MV-4-11 (cell line): ENCODE data around the gene HNRNPA1L2.
"Not testable (repeated sequence)": the region's sequence is repeated elsewhere in the genome, so short reads cannot be mapped to it uniquely, and the experiment has no call there.

ENCODE experiments used
- DNase-seq: peaks from one replicate; lab custom pipeline; 2025; lab: John Stamatoyannopoulos, UW

The HNRNPA1L2 gene

GRCh38 chr13:52642131-52642530, at the start of gene HNRNPA1L2:
TSS of gene HNRNPA1L2 (plus strand) at chr13:52642431. CDS start at chr13:52642493, 62 bp downstream.
- no peak for DNase-seq

- DNase-seq: not testable (repeated sequence)
Measured at GRCh38 chr13:52593175-52593574, 49.1 kb upstream of the HNRNPA1L2 start.

DNA sequence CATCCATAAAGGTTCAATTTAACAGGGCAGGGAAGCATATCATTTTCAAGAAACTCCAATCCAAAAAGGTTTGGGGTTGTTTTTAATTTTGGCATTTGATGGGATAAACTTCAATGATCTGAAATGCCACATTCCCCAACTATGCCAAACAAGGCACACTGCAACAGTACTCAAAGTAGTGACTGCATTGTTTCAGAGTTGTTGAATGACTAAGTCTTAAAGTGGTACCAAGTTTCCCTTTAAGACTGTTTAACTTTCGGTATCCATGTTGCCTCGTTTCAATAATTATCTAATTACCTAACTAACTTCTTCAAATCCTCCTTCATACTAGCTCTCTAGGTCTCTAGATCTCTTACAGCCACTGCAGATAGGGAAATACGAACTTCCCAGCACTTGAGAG, 48.4 kb upstream of the HNRNPA1L2 start:
- not testable (repeated sequence) for DNase-seq

DNA sequence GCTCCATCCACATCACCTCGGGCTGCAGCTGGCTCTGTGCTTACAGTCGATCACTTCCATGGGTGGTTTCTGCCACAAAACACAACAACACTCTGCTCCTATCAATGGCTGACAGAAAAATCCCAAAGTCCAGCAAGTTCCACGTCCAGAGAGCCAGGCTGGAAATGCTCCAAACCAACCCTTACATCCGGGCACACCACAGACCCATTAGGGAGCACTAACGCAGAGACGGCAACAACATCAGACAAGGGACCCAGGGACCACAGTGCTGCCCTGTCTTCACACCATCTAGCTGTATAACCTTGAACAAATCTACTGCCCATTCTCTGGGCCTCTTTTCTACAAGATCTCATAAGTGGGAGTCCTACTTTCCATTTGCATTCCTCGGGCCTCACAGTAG, 47.9 kb upstream of the HNRNPA1L2 start:
- not testable (repeated sequence) for DNase-seq

GRCh38 chr13:52597676-52598075, 44.6 kb upstream of the HNRNPA1L2 start:
- no peak for DNase-seq

DNA sequence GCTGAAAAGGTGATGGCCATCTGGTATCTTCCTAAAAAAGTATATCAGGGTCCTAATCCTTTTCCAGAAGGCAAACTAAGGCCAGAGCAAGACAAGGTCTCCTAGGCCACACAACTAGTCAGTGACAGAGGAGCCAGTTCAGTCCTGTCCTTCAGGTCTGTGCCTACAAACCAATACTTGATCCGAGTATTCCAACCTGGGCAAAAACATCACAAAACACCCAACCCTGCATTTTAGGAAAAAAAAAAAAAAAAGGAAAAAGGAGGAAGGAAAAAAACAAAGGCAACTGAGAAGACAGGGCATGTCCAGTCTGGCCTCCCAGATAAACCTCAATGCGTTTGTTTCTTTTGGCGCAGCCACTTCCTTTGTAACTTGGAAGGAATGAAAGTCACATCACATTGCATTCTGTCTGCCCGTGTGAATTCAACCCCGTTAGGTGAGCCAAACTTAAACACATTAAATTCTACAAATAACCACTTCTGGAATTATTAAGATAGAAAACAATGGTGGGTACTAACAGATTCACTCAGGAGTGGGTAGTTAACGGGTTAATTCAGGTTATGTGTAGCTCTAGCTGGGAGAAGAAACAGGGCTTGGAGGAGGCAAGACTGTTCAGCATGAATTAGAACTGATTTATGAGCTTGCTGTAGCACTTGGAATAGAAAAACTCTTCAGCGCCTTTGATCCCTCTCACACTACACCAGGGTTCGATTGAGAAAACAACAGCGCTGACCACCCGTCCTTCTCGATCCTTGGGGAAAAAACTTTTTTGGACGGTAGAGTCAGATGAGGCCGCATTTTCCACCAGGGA, 43.0 kb upstream of the HNRNPA1L2 start:
- DNase-seq: no peak

GRCh38 chr13:52599848-52600603, 42.2 kb upstream of the HNRNPA1L2 start:
- DNase-seq: no peak

DNA sequence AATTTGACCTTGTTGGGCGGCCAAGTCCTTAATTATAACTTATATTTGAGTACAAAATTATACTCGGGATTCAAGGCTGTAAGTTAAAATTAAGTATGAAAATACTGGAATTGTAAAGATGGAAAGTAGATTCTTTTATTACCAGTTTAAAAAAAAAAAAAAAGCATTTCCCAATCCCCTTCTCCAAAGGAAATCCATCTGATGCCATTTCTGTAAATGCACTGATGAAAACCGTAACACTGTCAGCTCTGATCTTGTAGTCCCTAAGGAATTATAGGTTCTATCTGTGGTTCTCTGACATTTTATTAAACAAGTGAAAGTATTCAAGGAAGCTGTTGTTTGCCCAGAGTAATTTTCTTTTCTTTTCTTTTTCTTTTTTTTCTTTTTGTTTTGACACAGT, 41.6 kb upstream of the HNRNPA1L2 start:
- DNase-seq: no peak

DNA sequence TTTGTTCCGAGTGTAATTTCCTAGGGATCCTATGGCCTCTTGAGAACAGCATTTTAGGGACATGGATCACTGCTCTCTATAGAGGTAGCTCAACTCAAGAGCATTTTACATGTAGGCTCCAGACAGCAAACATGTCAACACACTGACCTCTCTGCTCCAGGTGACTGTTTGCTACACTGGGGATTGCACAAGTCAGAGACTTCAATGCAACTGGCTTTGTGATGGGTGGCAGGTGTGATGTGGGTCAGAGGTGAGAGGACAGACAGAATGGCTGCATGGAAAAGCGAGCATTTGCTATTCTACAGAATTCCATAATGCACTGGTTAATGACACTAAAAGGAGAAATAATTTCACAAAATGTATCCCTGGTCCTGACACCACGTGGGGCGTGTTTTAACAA, 38.9 kb upstream of the HNRNPA1L2 start:
- DNase-seq: not testable (repeated sequence)

- DNase-seq: not testable (repeated sequence)
Measured at GRCh38 chr13:52606126-52606525, 36.1 kb upstream of the HNRNPA1L2 start.

- DNase-seq: peak; percentile 44
Measured at GRCh38 chr13:52606795-52607194, 35.4 kb upstream of the HNRNPA1L2 start.

DNA sequence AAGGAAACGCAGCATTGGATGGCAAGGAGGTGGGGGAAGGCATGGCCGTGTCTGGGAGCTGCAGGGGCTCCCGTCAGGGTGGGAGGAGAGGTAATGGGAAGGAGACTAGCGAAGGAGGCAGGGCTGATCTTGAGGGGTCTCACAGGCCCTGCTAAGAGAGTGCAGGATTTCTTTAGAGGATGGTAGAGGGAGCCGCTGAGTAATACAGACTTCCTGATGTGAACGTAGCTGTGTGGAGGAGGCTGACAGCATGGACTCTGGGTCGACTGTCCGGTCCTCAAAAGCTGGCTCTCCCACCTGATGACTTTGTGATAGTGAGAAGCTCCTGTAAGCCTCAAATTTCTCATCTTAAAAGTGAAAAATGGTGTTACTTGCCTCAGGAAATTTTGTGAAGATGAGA, 34.0 kb upstream of the HNRNPA1L2 start:
- not testable (repeated sequence) for DNase-seq

DNA sequence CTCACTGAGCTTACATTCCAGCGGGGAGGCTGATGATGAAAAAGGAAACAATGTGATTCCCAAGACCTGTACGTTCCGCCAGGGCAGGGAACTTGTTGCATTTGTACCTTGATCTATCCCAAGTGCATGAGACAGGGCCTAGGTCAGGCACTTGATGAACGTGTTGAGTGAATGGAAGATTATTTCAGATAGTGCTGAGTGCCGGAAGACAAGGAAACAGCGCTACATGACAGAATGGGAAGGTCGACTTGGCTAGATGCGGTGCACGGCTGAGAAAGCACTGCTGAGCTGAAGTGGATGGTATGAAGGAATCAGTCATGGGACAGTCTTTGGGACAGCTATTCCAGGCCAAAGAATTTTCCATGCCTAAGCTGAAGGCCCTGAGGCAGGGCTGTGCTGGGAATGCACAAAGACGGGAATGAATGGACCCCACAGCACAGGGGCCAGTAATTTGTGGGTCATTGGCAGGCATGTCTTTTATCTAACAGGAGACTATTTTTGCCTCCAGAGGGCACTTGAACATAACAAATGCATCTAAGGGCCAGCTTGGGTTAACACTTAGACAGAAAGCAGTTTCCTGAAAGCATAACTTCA, 33.1 kb upstream of the HNRNPA1L2 start:
- DNase-seq: peak; percentile 45

GRCh38 chr13:52610158-52610557, 32.1 kb upstream of the HNRNPA1L2 start:
- not testable (repeated sequence) for DNase-seq

- no peak for DNase-seq
Measured at GRCh38 chr13:52615134-52615801, 27.0 kb upstream of the HNRNPA1L2 start.

GRCh38 chr13:52615812-52616211, 26.4 kb upstream of the HNRNPA1L2 start:
- DNase-seq: peak; percentile 50

DNA sequence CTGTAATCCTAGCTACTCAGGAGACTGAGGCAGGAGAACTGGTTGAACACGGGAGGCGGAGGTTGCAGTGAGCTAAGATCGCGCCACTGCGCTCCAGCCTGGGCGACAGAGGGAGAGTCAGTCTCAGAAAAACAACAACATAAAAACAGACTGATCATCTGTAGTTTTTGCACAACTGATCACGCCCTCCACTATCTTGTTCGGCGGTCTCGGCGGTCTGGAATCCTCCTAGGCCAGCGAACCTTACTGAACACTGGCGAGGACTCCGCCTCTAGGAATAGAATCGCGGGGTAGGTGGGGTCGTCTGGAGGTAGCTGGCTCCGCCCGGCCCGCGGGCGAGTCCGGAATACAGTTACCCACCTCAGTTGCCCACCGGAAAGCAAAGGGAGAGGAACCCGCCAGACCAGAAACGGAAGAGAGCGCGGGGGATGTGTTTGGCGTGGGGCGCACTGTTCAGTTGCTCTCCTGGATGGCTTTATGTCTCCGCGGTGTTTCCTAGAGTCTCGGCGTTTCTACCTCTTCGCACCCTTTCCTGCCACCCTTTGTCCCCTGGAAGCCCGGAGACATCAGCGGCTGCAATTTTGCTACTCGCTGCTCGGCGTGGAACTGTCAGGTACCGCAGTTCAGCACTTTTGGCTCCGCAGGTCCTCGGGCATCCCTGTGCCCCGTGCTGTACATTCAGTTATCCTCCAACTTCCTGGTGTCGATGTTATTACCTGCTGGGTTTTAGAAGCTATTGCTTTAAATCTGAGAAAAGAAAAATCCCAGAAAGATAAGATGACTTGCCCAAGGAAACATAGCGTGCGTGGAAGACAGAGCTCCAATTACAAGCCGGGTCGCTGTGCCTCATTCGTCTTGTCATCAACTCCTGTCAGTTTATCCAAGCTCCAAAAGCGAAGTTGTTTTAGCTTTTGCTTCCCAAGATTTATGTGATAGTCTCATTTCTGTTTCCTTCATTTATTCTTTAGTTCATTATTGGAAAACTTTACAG, 24.9 kb upstream of the HNRNPA1L2 start:
- peak; percentile 77 for DNase-seq

GRCh38 chr13:52631083-52631690, 11.0 kb upstream of the HNRNPA1L2 start:
- not testable (repeated sequence) for DNase-seq

DNA sequence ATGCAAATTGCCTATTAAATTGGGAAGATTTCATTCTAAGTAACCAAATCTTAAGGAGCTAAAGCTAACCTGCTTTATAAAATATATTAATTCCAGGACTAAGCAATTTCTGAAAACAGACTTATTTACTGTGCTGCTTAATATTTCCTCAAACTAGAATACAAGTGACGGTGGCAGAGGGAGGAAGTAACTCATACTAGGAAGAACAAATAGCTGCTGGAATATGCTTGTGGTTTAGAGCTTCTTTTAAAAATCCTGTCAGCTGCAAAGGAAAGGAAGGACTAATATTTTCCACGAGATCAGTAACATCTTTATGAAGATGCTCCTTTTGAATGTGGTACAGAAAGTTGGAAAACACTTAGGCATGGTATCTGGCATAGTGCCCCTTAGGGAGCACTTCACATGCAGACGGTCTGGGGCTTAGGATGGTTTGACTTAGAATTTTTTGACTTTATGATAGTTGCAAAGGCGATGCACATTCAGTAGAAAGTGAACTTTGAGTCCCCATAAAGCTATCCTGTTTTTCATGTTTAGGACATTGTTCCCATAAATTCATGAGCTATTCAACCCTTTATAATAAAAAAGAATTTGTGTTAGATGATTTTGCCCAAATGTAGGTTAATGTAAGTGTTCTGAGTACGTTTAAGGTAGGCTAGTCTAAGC, 3.4 kb upstream of the HNRNPA1L2 start:
- DNase-seq: peak; percentile 17

GRCh38 chr13:52644108-52644507, 1.9 kb downstream of the HNRNPA1L2 start:
- DNase-seq: no peak
